Endothelial cell of umbilical vein (primary cell): ENCODE measurements around the gene PLPP7. TPM values are rescaled to one million over a fixed set of nuclear protein-coding genes. Genes with fewer than 3 reads are reported as not detected.

ENCODE experiments used
- BruUV-seq: library from RNA; stranded (reverse); fragments of 400-500 nt; replicated peaks from 2 replicates; lab custom pipeline; 2021; lab: Mats Ljungman, UMichigan
- CTCF ChIA-PET: fragments of 300-600, 350-600 bp; sonication (Branson Sonifier 250); formaldehyde crosslinking; loops from one replicate; lab custom pipeline; 2021; ENCODE audit warnings: antibody characterized with exemption, inconsistent platforms; lab: Charles Lee
- POLR2A ChIA-PET: fragments of 300-600, 350-600 bp; sonication (Branson Sonifier 250); formaldehyde crosslinking; loops from one replicate; lab custom pipeline; 2021; ENCODE audit warnings: antibody characterized with exemption, inconsistent platforms; lab: Charles Lee
- DNase-seq: peaks from one replicate; pipeline ENCODE4 v3.0.0-alpha.2; 2011; ENCODE audit warnings: low read depth, low spot score
- FAIRE-seq: peaks from 2 replicates; lab custom pipeline; 2011; peaks lifted over from hg19 to GRCh38; lab: Jason Lieb, UNC
- H2AFZ ChIP-seq: 2 replicates; pipeline ENCODE4 v1.6.0; 2012; ENCODE audit warnings: low read depth, low read length, control low read depth, inconsistent platforms
- H3K27ac ChIP-seq: 2 replicates; pipeline ENCODE4 v1.5.1; 2011; ENCODE audit warnings: low read depth, mild to moderate bottlenecking, control low read depth, low read length, moderate library complexity; ENCODE audit not compliant: insufficient read depth
- H3K27me3 ChIP-seq, 2 experiments: 2 replicates each; pipeline versions ENCODE4 v1.6.0 to v1.6.1; 2011; ENCODE audit warnings: low read length in 2 of 2, mixed read lengths in 1 of 2; ENCODE audit not compliant: control insufficient read depth in 2 of 2, insufficient read depth in 2 of 2
- H3K36me3 ChIP-seq, 2 experiments: 2 replicates in 1 of 2; 3 replicates in 1 of 2; pipeline ENCODE4 v1.5.1; 2011; ENCODE audit warnings: low read length in 2 of 2, mild to moderate bottlenecking in 1 of 2, moderate library complexity in 1 of 2; ENCODE audit not compliant: control insufficient read depth in 2 of 2, insufficient read depth in 2 of 2; ENCODE audit errors: extremely low read depth in 1 of 2
- H3K4me1 ChIP-seq: 3 replicates; pipeline ENCODE4 v1.5.1; 2011; ENCODE audit warnings: mild to moderate bottlenecking, low read length; ENCODE audit not compliant: control insufficient read depth, insufficient read depth; ENCODE audit errors: extremely low read depth
- H3K4me2 ChIP-seq: 2 replicates; pipeline ENCODE4 v1.6.1; 2011; ENCODE audit warnings: low read length, control low read depth, mixed read lengths; ENCODE audit not compliant: insufficient read depth
- H3K4me3 ChIP-seq, 3 experiments: fragments of 200-600 bp in 1 of 3; sonication (generic), shearing (Covaris generic) in 1 of 3; replicated peaks in 1 of 3; 2 replicates each; pipeline ENCODE4 v1.5.1; 2011 to 2016; ENCODE audit warnings: control low read depth in 3 of 3, low read length in 3 of 3, mild to moderate bottlenecking in 2 of 3, inconsistent platforms in 1 of 3, low read depth in 1 of 3, moderate library complexity in 1 of 3; ENCODE audit not compliant: insufficient read depth in 1 of 3
- H3K79me2 ChIP-seq: 2 replicates; pipeline ENCODE4 v1.6.0; 2012; ENCODE audit warnings: low read length, inconsistent platforms; ENCODE audit not compliant: control insufficient read depth, insufficient read depth
- H3K9ac ChIP-seq: replicated peaks from 2 replicates; pipeline ENCODE3; 2011; ENCODE audit warnings: low read length, control low read depth; ENCODE audit not compliant: insufficient read depth; ENCODE audit errors: extremely low read depth
- H3K9me1 ChIP-seq: replicated peaks from 3 replicates; pipeline ENCODE4 v1.6.0; 2011; ENCODE audit warnings: mild to moderate bottlenecking, low read length; ENCODE audit not compliant: control insufficient read depth, insufficient read depth; ENCODE audit errors: extremely low read depth
- H3K9me3 ChIP-seq: replicated peaks from 2 replicates; pipeline ENCODE4 v1.5.1; 2012; ENCODE audit warnings: low read length, inconsistent platforms; ENCODE audit not compliant: control insufficient read depth, insufficient read depth
- H4K20me1 ChIP-seq: replicated peaks from 2 replicates; pipeline ENCODE3; 2011; ENCODE audit warnings: mild to moderate bottlenecking, low read length; ENCODE audit not compliant: control insufficient read depth, insufficient read depth; ENCODE audit errors: extremely low read depth
- CTCF ChIP-seq, 2 donors: IDR thresholded peaks; 1 replicate in 1 of 2; 2 replicates in 1 of 2; pipeline ENCODE4 v1.5.1; 2011; ENCODE audit warnings: low read length in 2 of 2, mild to moderate bottlenecking in 2 of 2, moderate library complexity in 2 of 2, control low read depth in 1 of 2, inconsistent platforms in 1 of 2, low read depth in 1 of 2; ENCODE audit not compliant: insufficient read depth in 1 of 2; ENCODE audit errors: extremely low read depth in 1 of 2
- EZH2 ChIP-seq: IDR thresholded peaks from 2 replicates; pipeline ENCODE4 v1.6.1; 2012; ENCODE audit warnings: borderline replicate concordance, low read depth, mild to moderate bottlenecking, moderate library complexity, low read length, inconsistent platforms; ENCODE audit not compliant: severe bottlenecking
- FOS ChIP-seq: IDR thresholded peaks from 2 replicates; pipeline ENCODE4 v1.6.1; 2011; ENCODE audit warnings: mild to moderate bottlenecking, low read length, moderate library complexity, borderline replicate concordance; ENCODE audit not compliant: insufficient read depth
- GATA2 ChIP-seq: IDR thresholded peaks from 2 replicates; pipeline ENCODE4 v1.7.0; 2011; ENCODE audit warnings: low read depth, mild to moderate bottlenecking, moderate library complexity, mixed read lengths, low read length; ENCODE audit not compliant: insufficient read length, insufficient read depth
- MAX ChIP-seq: IDR thresholded peaks from 2 replicates; pipeline ENCODE4 v1.6.1; 2011; ENCODE audit not compliant: insufficient read depth, insufficient read length
- MYC ChIP-seq: IDR thresholded peaks from one replicate; pipeline ENCODE4 v1.6.1; 2011; ENCODE audit warnings: mild to moderate bottlenecking, low read depth, low read length
- dilution Hi-C: fragments of 300-500 bp; cut with MboI; formaldehyde crosslinking; loops from one replicate; pipeline ENCODE4 v1.15.0; 2019; ENCODE audit warnings: low sequenced_read_pairs; ENCODE audit not compliant: extremely low pct_ligation_motif_present
- intact Hi-C: fragments of 100-400 bp; cut with micrococcal nuclease; formaldehyde crosslinking; loops from one replicate; pipeline ENCODE4 v1.10.0; 2022
- polyA plus RNA-seq, 4 experiments: library from polyadenylated mRNA; depleted of rRNA in 3 of 4; stranded (reverse) in 3 of 4; unstranded in 1 of 4; fragments of >200 nt; gene quantifications; 2 replicates each; pipeline versions ENCODE4 v1.2.1 to v1.2.3, GENCODE V29; 2011 to 2012; ENCODE audit warnings: missing spikeins in 1 of 4
- total RNA-seq: library from RNA; stranded (reverse); gene quantifications from 2 replicates; pipeline ENCODE4 v1.2.3, GENCODE V29; 2021

PLPP7 gene
- total and polyA plus RNA-seq, 2 donors (not counting 3 experiments of a cell fraction or from before 2014, with no cell fraction given) = 2.1 to 2.7 TPM

DNA sequence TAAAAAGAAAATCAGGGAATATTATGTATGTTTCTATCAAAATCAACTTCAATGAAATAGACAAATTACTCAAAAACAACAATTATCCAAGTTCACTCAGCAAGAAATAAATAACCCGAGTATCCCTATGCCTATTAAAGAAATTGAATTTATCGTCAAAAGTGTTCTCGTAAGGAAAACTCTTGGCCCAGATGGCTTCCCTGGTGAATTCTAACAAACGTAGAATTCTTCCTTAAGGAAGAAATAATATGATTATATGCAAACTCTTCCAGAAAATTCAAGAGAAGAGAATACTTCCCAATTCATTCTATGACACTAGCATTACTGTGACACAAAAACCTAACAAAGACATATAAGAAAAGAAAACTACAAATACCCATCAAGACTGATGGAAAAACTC, 42.9 kb upstream of the PLPP7 start:
- FAIRE-seq (no peak), DNase-seq (no peak)
- intact Hi-C loops = no loop called here
- H3K27me3 ChIP-seq = no peaks in the 10 kb centered on the region
- no peaks in the 10 kb centered on the region for H3K9me1 ChIP-seq
- dilution Hi-C loops = no loop called here
- H3K79me2 ChIP-seq = no peaks in the 10 kb centered on the region
- no peak overlapping the region for H3K4me2 ChIP-seq
- BruUV-seq = no TSS peak
- TF ChIP-seq EZH2 (no peak), GATA2 (no peak)
- no peak overlapping the region for H3K4me3 ChIP-seq
- no peaks in the 10 kb centered on the region for H3K36me3 ChIP-seq
- H3K4me1 ChIP-seq = no peaks in the 10 kb centered on the region
- H4K20me1 ChIP-seq = no peaks in the 10 kb centered on the region
- H3K9ac ChIP-seq = no peak overlapping the region
- CTCF ChIA-PET = interaction anchor here (1.8 kb wide), 1 partner anchor 10 kb away, joined by 5 read pairs; no protein-coding TSS in a partner anchor
- H3K9me3 ChIP-seq = no peaks in the 10 kb centered on the region
- H3K27ac ChIP-seq = no peak overlapping the region
- POLR2A ChIA-PET = no interaction called here
- H2AFZ ChIP-seq = no peak overlapping the region

GRCh38 chr9:131252120-131252519, 37.4 kb upstream of the PLPP7 start:
- no peak overlapping the region for H3K9ac ChIP-seq
- POLR2A ChIA-PET = no interaction called here
- H4K20me1 ChIP-seq = no peaks in the 10 kb centered on the region
- no peaks in the 10 kb centered on the region for H3K27me3 ChIP-seq
- no peak overlapping the region for H3K27ac ChIP-seq
- intact Hi-C loops (no loop called here), dilution Hi-C loops (no loop called here)
- no peaks in the 10 kb centered on the region for H3K9me3 ChIP-seq
- no peak overlapping the region for H2AFZ ChIP-seq
- TF ChIP-seq GATA2 (no peak), EZH2 (no peak), MYC (no peak), MAX (no peak), FOS (no peak), CTCF (IDR thresholded peaks at IDR 0.05; ENCODE audit: extremely low read depth in 1 of 2, insufficient read depth in 1 of 2, low read depth in 1 of 2, low read length in 2 of 2) (no peak)
- no peak overlapping the region for H3K4me3 ChIP-seq
- no peaks in the 10 kb centered on the region for H3K36me3 ChIP-seq
- H3K4me2 ChIP-seq = no peak overlapping the region
- peaks cover 7% of the 10 kb centered on the region for H3K4me1 ChIP-seq
- no peaks in the 10 kb centered on the region for H3K79me2 ChIP-seq
- CTCF ChIA-PET = interaction anchor here (1.1 kb wide), 1 partner anchor 85 kb away, joined by 3 read pairs; no protein-coding TSS in a partner anchor
- FAIRE-seq (no peak), DNase-seq (no peak)
- H3K9me1 ChIP-seq = no peaks in the 10 kb centered on the region
- BruUV-seq = no TSS peak
